Measurements from ENCODE around the gene DNAAF1.

GRCh38 chr16:84174396-84174795, 29.3 kb downstream of the DNAAF1 start:
- TF ChIP-seq CTCF (IDR thresholded peaks at IDR 0.05; ENCODE audit: low read depth, low read length): no peak
- TF ChIP-seq EZH2phosphoT487 (IDR thresholded peaks at IDR 0.05; ENCODE audit: low read depth): no peak

All from OCI-LY3 (cell line).